SK-N-SH (cell line): ENCODE results near the gene ZNF627. TPM values are rescaled to one million over a fixed set of nuclear protein-coding genes. Genes with fewer than 3 reads are reported as not detected.
"Not testable (repeated sequence)": the region's sequence is repeated elsewhere in the genome, so short reads cannot be mapped to it uniquely, and the experiment has no call there.

Source experiments
- CTCF ChIA-PET: fragments of 300-600, 350-600 bp; formaldehyde crosslinking; extraction: SDS; loops from one replicate; lab custom pipeline; 2021; lab: Yijun Ruan, JAX
- POLR2A ChIA-PET: fragments of 350-600 bp; sonication (Branson Sonifier 250); formaldehyde crosslinking; extraction: SDS; loops from one replicate; lab custom pipeline; 2020; ENCODE audit warnings: antibody characterized with exemption, inconsistent platforms; lab: Yijun Ruan, JAX
- DNase-seq: peaks from one replicate; pipeline ENCODE4 v3.0.0; 2012
- H2AFZ ChIP-seq: fragments of 200-600 bp; sonication (generic); 2 replicates; pipeline ENCODE4 v1.8.1; 2016; ENCODE audit warnings: antibody characterized with exemption, mild to moderate bottlenecking, low read depth
- H3F3A ChIP-seq: fragments of 200-600 bp; sonication (generic); replicated peaks from 2 replicates; pipeline ENCODE3; 2016; ENCODE audit warnings: antibody characterized with exemption, mild to moderate bottlenecking; ENCODE audit not compliant: insufficient read depth
- H3K27ac ChIP-seq, 2 experiments: fragments of 200-500 bp in 1 of 2; fragments of 200-600 bp in 1 of 2; sonication (Bioruptor generic) in 1 of 2; sonication (generic), shearing (Covaris generic) in 1 of 2; 2 replicates each; pipeline versions ENCODE4 v1.5.1 to v1.6.1; 2014 to 2016; ENCODE audit warnings: low read depth in 2 of 2, inconsistent platforms in 1 of 2, low read length in 1 of 2, mild to moderate bottlenecking in 1 of 2, mixed read lengths in 1 of 2
- H3K27me3 ChIP-seq: fragments of 200-600 bp; sonication (generic), shearing (Covaris generic); 2 replicates; pipeline ENCODE4 v1.6.1; 2016; ENCODE audit warnings: mixed run types; ENCODE audit not compliant: insufficient read depth
- H3K36me3 ChIP-seq, 2 experiments: fragments of 200-500 bp in 1 of 2; fragments of 200-600 bp in 1 of 2; sonication (Bioruptor generic) in 1 of 2; sonication (generic) in 1 of 2; replicated peaks in 1 of 2; 2 replicates each; pipeline versions ENCODE3 to v1.5.1; 2014 to 2016; ENCODE audit warnings: low read length in 1 of 2, mild to moderate bottlenecking in 1 of 2; ENCODE audit not compliant: insufficient read depth in 2 of 2, control insufficient read depth in 1 of 2
- H3K4me1 ChIP-seq, 2 experiments: fragments of 200-500 bp in 1 of 2; fragments of 200-600 bp in 1 of 2; sonication (Bioruptor generic) in 1 of 2; sonication (generic), shearing (Covaris generic) in 1 of 2; 2 replicates each; pipeline versions ENCODE4 v1.5.1 to v1.6.1; 2014 to 2016; ENCODE audit warnings: low read depth in 1 of 2, low read length in 1 of 2, mixed run types in 1 of 2; ENCODE audit not compliant: insufficient read depth in 2 of 2, control insufficient read depth in 1 of 2
- H3K4me2 ChIP-seq: fragments of 200-600 bp; sonication (generic), shearing (Covaris generic); 2 replicates; pipeline ENCODE4 v1.6.1; 2017; ENCODE audit warnings: mixed run types
- H3K4me3 ChIP-seq, 2 experiments: fragments of 200-500 bp in 1 of 2; fragments of 200-600 bp in 1 of 2; sonication (Bioruptor generic) in 1 of 2; sonication (generic), shearing (Covaris generic) in 1 of 2; 2 replicates each; pipeline versions ENCODE4 v1.5.1 to v1.8.1; 2014 to 2016; ENCODE audit warnings: low read depth in 2 of 2, inconsistent platforms in 1 of 2, low read length in 1 of 2, mild to moderate bottlenecking in 1 of 2, mixed read lengths in 1 of 2, moderate library complexity in 1 of 2
- H3K79me2 ChIP-seq: fragments of 200-600 bp; sonication (generic); 2 replicates; pipeline ENCODE4 v1.8.1; 2017; ENCODE audit warnings: mild to moderate bottlenecking; ENCODE audit not compliant: insufficient read depth
- H3K9ac ChIP-seq: fragments of 200-600 bp; sonication (generic); 2 replicates; pipeline ENCODE4 v1.6.1; 2017; ENCODE audit warnings: mixed run types
- H3K9me2 ChIP-seq: fragments of 200-600 bp; sonication (generic); 2 replicates; pipeline ENCODE4 v1.6.1; 2017; ENCODE audit warnings: mixed run types
- H3K9me3 ChIP-seq: fragments of 200-600 bp; sonication (generic); 2 replicates; pipeline ENCODE4 v1.6.1; 2017; ENCODE audit warnings: mixed run types, mild to moderate bottlenecking, moderate library complexity
- H4K20me1 ChIP-seq: fragments of 200-600 bp; sonication (generic); 2 replicates; pipeline ENCODE4 v1.6.1; 2017; ENCODE audit warnings: mild to moderate bottlenecking, mixed run types; ENCODE audit not compliant: insufficient read depth
- CHD2 ChIP-seq: fragments of 150-350 bp; IDR thresholded peaks from 2 replicates; pipeline ENCODE4 v1.6.1; 2018; ENCODE audit warnings: low read length; ENCODE audit not compliant: partially characterized antibody
- EP300 ChIP-seq, 2 experiments: IDR thresholded peaks; 2 replicates each; pipeline versions ENCODE4 v1.4.0 to v1.6.1; 2012; ENCODE audit warnings: borderline replicate concordance in 1 of 2, low read depth in 1 of 2, low read length in 1 of 2
- MAX ChIP-seq: IDR thresholded peaks from 2 replicates; pipeline ENCODE4 v1.4.0; 2012; ENCODE audit warnings: low read depth
- MEF2A ChIP-seq: IDR thresholded peaks from 2 replicates; pipeline ENCODE4 v1.4.0; 2012; ENCODE audit warnings: low read depth, borderline replicate concordance
- NFIC ChIP-seq: IDR thresholded peaks from 2 replicates; pipeline ENCODE4 v1.4.0; 2012; ENCODE audit warnings: borderline replicate concordance
- NRF1 ChIP-seq: IDR thresholded peaks from 2 replicates; pipeline ENCODE4 v1.6.1; 2012; ENCODE audit warnings: low read depth, mild to moderate bottlenecking, low read length
- PBX3 ChIP-seq: IDR thresholded peaks from 2 replicates; pipeline ENCODE4; 2012
- REST ChIP-seq: IDR thresholded peaks from 2 replicates; pipeline ENCODE4 v1.6.1; 2012; ENCODE audit warnings: mild to moderate bottlenecking, low read depth, low read length, moderate library complexity
- RXRA ChIP-seq: IDR thresholded peaks from 2 replicates; pipeline ENCODE4 v1.4.0; 2012; ENCODE audit warnings: low read depth, mild to moderate bottlenecking, borderline replicate concordance
- SIN3A ChIP-seq: IDR thresholded peaks from 2 replicates; pipeline ENCODE4 v1.6.1; 2012; ENCODE audit warnings: low read depth, mild to moderate bottlenecking, low read length, moderate library complexity, borderline replicate concordance
- SMC3 ChIP-seq: IDR thresholded peaks from 2 replicates; pipeline ENCODE4 v1.6.1; 2012; ENCODE audit warnings: low read depth, low read length, improper control_type of control experiment
- TEAD4 ChIP-seq: IDR thresholded peaks from 2 replicates; pipeline ENCODE4 v1.4.0; 2012; ENCODE audit warnings: mild to moderate bottlenecking, borderline replicate concordance; ENCODE audit not compliant: insufficient read depth
- WGBS: methylation state at CpG from one replicate; pipeline ENCODE4 v1.1.6; 2017; ENCODE audit warnings: low lambda C conversion rate; 5-methylcytosine and 5-hydroxymethylcytosine counted together
- polyA plus RNA-seq, 3 experiments: library from polyadenylated mRNA; depleted of rRNA; stranded (reverse); fragments of >200 nt; gene quantifications; 2 replicates each; pipeline ENCODE4 v1.2.3, GENCODE V29; 2012
- TF ChIP-seq, protein P1 (sequence below): fragments of 150-350 bp; IDR thresholded peaks from 2 replicates; pipeline ENCODE4 v1.6.1; 2016; ENCODE audit warnings: mild to moderate bottlenecking, low read depth, low read length
- TF ChIP-seq, protein P2 (sequence below): fragments of 200-600 bp; sonication (generic); IDR thresholded peaks from 2 replicates; pipeline ENCODE4 v1.6.1; 2017; ENCODE audit warnings: antibody characterized with exemption, mild to moderate bottlenecking, moderate library complexity
- TF ChIP-seq, protein P3 (sequence below): IDR thresholded peaks from 2 replicates; pipeline ENCODE4 v1.4.0; 2012; ENCODE audit warnings: low read depth, borderline replicate concordance

Gene ZNF627
- polyA plus RNA-seq, 1 of the 3 experiments (the other 2 are of a cell fraction): 5.8 TPM

GRCh38 chr19:11620553-11620952 is 23.3 kb downstream of the ZNF627 start (continued):
- TF ChIP-seq, protein P1, sequence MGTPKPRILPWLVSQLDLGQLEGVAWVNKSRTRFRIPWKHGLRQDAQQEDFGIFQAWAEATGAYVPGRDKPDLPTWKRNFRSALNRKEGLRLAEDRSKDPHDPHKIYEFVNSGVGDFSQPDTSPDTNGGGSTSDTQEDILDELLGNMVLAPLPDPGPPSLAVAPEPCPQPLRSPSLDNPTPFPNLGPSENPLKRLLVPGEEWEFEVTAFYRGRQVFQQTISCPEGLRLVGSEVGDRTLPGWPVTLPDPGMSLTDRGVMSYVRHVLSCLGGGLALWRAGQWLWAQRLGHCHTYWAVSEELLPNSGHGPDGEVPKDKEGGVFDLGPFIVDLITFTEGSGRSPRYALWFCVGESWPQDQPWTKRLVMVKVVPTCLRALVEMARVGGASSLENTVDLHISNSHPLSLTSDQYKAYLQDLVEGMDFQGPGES: no peak
- TF ChIP-seq, protein P2, sequence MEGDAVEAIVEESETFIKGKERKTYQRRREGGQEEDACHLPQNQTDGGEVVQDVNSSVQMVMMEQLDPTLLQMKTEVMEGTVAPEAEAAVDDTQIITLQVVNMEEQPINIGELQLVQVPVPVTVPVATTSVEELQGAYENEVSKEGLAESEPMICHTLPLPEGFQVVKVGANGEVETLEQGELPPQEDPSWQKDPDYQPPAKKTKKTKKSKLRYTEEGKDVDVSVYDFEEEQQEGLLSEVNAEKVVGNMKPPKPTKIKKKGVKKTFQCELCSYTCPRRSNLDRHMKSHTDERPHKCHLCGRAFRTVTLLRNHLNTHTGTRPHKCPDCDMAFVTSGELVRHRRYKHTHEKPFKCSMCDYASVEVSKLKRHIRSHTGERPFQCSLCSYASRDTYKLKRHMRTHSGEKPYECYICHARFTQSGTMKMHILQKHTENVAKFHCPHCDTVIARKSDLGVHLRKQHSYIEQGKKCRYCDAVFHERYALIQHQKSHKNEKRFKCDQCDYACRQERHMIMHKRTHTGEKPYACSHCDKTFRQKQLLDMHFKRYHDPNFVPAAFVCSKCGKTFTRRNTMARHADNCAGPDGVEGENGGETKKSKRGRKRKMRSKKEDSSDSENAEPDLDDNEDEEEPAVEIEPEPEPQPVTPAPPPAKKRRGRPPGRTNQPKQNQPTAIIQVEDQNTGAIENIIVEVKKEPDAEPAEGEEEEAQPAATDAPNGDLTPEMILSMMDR: no peak
- TF ChIP-seq CHD2 (no peak), SMC3 (no peak), TEAD4 (no peak), EP300 (IDR thresholded peaks at IDR 0.05; ENCODE audit: borderline replicate concordance in 1 of 2, low read depth in 1 of 2, low read length in 1 of 2) (no peak), NFIC (no peak), RXRA (no peak), NRF1 (no peak)

DNA sequence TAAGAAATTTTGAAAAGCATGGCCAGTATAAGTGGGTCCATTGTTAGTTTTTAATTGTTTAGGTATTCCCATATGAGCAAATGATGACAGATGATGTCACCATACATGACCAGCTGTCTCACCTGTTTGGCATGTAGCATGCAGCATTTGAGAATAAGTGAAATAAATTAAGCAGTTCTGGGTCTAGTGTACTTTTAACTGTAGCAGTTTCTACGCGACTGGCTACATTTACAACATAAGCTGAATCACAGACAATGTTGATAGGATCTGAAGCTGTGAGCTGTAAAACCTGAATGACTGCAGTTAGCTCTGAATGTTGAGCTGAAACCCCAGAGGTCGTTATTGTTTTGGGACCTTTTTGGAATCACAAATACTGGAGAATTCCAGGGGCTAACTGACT is 25.1 kb downstream of the ZNF627 start:
- H3K36me3 ChIP-seq: peaks cover 35 to 48% of the 10 kb centered on the region in 2 experiments
- H3K27me3 ChIP-seq, H3K4me3 ChIP-seq, H3K9ac ChIP-seq, DNase-seq, POLR2A ChIA-PET, H2AFZ ChIP-seq, H3K4me2 ChIP-seq, H3K9me2 ChIP-seq, H4K20me1 ChIP-seq, H3K4me1 ChIP-seq, H3K27ac ChIP-seq: not testable (repeated sequence)
- H3F3A ChIP-seq: peaks cover 25% of the 10 kb centered on the region
- CTCF ChIA-PET: interaction anchor here (0.8 kb wide), 1 partner anchor 17 kb away, joined by 3 read pairs; no protein-coding TSS in a partner anchor
- WGBS: 76% methylated on average over 3 of the region's 3 CpGs
- H3K9me3 ChIP-seq: peaks cover 13% of the 10 kb centered on the region; the same call in 1 of the 2 replicates
- H3K79me2 ChIP-seq: peaks cover 12% of the 10 kb centered on the region; the same call in 1 of the 2 replicates

DNA sequence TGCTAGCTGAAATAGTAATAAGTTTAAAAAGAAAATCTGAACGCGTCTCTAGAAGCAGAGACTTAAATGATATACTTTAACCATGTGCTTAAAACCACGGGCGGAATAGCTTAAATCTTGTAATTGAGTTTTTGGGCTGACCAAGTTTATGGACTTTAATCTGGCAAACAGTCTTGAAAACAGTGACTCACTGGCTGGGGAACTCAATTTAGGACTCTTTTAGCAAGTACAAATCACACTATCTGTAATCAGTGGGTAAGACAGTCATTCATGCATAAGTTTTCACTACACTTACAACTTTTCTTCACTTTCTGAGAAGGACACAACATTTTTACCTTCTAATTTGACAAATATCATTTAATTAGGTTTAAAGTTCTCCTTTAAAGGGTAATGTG is 26.8 kb downstream of the ZNF627 start:
- H4K20me1 ChIP-seq: no peaks in the 10 kb centered on the region
- no peaks in the 10 kb centered on the region; the same call in 1 of the 2 replicates for H3K79me2 ChIP-seq
- H2AFZ ChIP-seq: no peak overlapping the region
- H3K4me3 ChIP-seq: no peak overlapping the region
- peaks cover 19 to 31% of the 10 kb centered on the region in 2 experiments for H3K36me3 ChIP-seq
- POLR2A ChIA-PET: interaction anchor here (0.6 to 1.0 kb wide), 2 partner anchors 112 to 142 kb away, joined by 5 to 7 read pairs; no protein-coding TSS in a partner anchor
- H3K27me3 ChIP-seq: no peaks in the 10 kb centered on the region
- H3K27ac ChIP-seq: no peak overlapping the region
- H3F3A ChIP-seq: peaks cover 25% of the 10 kb centered on the region
- no peak for DNase-seq
- no peak overlapping the region for H3K4me2 ChIP-seq
- H3K9ac ChIP-seq: no peak overlapping the region
- H3K9me3 ChIP-seq: no peaks in the 10 kb centered on the region
- 61% methylated on average over 4 of the region's 4 CpGs for WGBS
- CTCF ChIA-PET: interaction anchor here (1.1 to 1.7 kb wide), 3 partner anchors 11 to 142 kb away, joined by 3 to 4 read pairs (median 3); no protein-coding TSS in a partner anchor
- no peaks in the 10 kb centered on the region for H3K9me2 ChIP-seq
- H3K4me1 ChIP-seq: peaks cover 0 to 9% of the 10 kb centered on the region in 2 experiments; a peak in 2 of 4 replicates
- TF ChIP-seq REST: no peak
- no peak for TF ChIP-seq MAX
- TF ChIP-seq, protein P3, sequence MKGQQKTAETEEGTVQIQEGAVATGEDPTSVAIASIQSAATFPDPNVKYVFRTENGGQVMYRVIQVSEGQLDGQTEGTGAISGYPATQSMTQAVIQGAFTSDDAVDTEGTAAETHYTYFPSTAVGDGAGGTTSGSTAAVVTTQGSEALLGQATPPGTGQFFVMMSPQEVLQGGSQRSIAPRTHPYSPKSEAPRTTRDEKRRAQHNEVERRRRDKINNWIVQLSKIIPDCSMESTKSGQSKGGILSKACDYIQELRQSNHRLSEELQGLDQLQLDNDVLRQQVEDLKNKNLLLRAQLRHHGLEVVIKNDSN: no peak
- TF ChIP-seq SIN3A: no peak
- no peak for TF ChIP-seq MEF2A
- no peak for TF ChIP-seq TEAD4
- no peak for TF ChIP-seq SMC3
- no peak for TF ChIP-seq PBX3
